WTC11 (cell line): ENCODE results near the gene ESPN. TPM values are rescaled to one million over a fixed set of nuclear protein-coding genes. Genes with fewer than 3 reads are reported as not detected.

Experiments
- ATF6 ChIP-seq: sonication (generic); formaldehyde crosslinking; IDR thresholded peaks from 2 replicates; pipeline ENCODE4 v1.8.1; 2023; ENCODE audit warnings: mild to moderate bottlenecking, missing genetic modification reagents
- STAT6 ChIP-seq: sonication (generic); formaldehyde crosslinking; conservative IDR thresholded peaks from 2 replicates; pipeline ENCODE4 v1.8.1; 2023; ENCODE audit warnings: mild to moderate bottlenecking, low read depth, missing genetic modification reagents, moderate library complexity
- ZBTB43 ChIP-seq: sonication (generic); formaldehyde crosslinking; IDR thresholded peaks from 2 replicates; pipeline ENCODE4 v1.8.1; 2023; ENCODE audit warnings: mild to moderate bottlenecking, missing genetic modification reagents
- ZNF281 ChIP-seq: sonication (generic); formaldehyde crosslinking; IDR thresholded peaks from 2 replicates; pipeline ENCODE4 v1.8.0; 2023; ENCODE audit warnings: mild to moderate bottlenecking, missing genetic modification reagents
- microRNA-seq: library from miRNA; unstranded; fragments of <30 nt; microRNA quantifications from one replicate; pipeline ENCODE4 v1.2.0, GENCODE V29; 2022; ENCODE audit warnings: borderline number of aligned reads
- total RNA-seq: library from RNA; stranded (reverse); gene quantifications from 3 replicates; pipeline ENCODE4 v1.2.3, GENCODE V29; 2021

ESPN gene
- total RNA-seq, 1 experiment from 2014 or later = 46.1 TPM

GRCh38 chr1:6510493-6510892 lies 85.9 kb downstream of the ESPN start (continued):
- no peak for TF ChIP-seq ATF6 (CRISPR knock-in tag)
- no peak for TF ChIP-seq ZNF281 (CRISPR knock-in tag)
- no peak for TF ChIP-seq ZBTB43 (CRISPR knock-in tag)
- TF ChIP-seq STAT6 (CRISPR knock-in tag) = no peak

Small RNAs within 50 kb of the gene (microRNA-seq; reads per million reads assigned to microRNA genes)
- gene MIR4252 = not detected

Other genes with a start within 250 kb of the ESPN start
- 1.6 to 2.4 TPM (median 1.6 TPM) in 3 replicates for gene CHD5, start 244.5 kb upstream of the ESPN start, total RNA-seq
- gene RPL22, start 225.2 kb upstream of the ESPN start, total RNA-seq = 441 to 512 TPM (median 491 TPM) in 3 replicates
- 9.2 to 14.0 TPM (median 12.9 TPM) in 3 replicates for gene RNF207, start 218.7 kb upstream of the ESPN start, total RNA-seq
- gene ICMT, start 188.8 kb upstream of the ESPN start, total RNA-seq = 105 to 113 TPM (median 107 TPM) in 3 replicates
- 74.7 to 78.7 TPM (median 78.3 TPM) in 3 replicates for gene HES3, start 180.6 kb upstream of the ESPN start, total RNA-seq
- gene GPR153, start 163.7 kb upstream of the ESPN start, total RNA-seq = 13.4 to 14.8 TPM (median 14.6 TPM) in 3 replicates
- gene ACOT7, start 31.0 kb upstream of the ESPN start, total RNA-seq = 133 to 151 TPM (median 137 TPM) in 3 replicates
- gene HES2, start 4.9 kb upstream of the ESPN start, total RNA-seq = 1.9 to 2.7 TPM (median 1.9 TPM) in 3 replicates
- gene TNFRSF25, start 41.4 kb downstream of the ESPN start, total RNA-seq = 19.5 to 26.1 TPM (median 22.6 TPM) in 3 replicates
- gene PLEKHG5, start 66.9 kb downstream of the ESPN start, total RNA-seq = 27.5 to 32.0 TPM (median 30.8 TPM) in 3 replicates
- 36.0 to 37.4 TPM (median 37.4 TPM) in 3 replicates for gene NOL9, start 129.7 kb downstream of the ESPN start, total RNA-seq
- gene TAS1R1, start 130.5 kb downstream of the ESPN start, total RNA-seq = 0.11 to 0.16 TPM in 2 of 3 replicates, not detected in the other
- 29.1 to 37.5 TPM (median 31.0 TPM) in 3 replicates for gene ZBTB48, start 155.2 kb downstream of the ESPN start, total RNA-seq
- 15.1 to 17.6 TPM (median 15.3 TPM) in 3 replicates for gene KLHL21, start 178.1 kb downstream of the ESPN start, total RNA-seq
- 39.6 to 40.0 TPM (median 40.0 TPM) in 3 replicates for gene PHF13, start 189.0 kb downstream of the ESPN start, total RNA-seq
- 14.8 to 17.4 TPM (median 15.0 TPM) in 3 replicates for gene THAP3, start 200.1 kb downstream of the ESPN start, total RNA-seq